ENCODE measurements around the gene PDE4B. TPM values are rescaled to one million over a fixed set of nuclear protein-coding genes. Genes with fewer than 3 reads are reported as not detected.

PDE4B gene
- total RNA-seq, 1 experiment from 2014 or later: not detected

DNA sequence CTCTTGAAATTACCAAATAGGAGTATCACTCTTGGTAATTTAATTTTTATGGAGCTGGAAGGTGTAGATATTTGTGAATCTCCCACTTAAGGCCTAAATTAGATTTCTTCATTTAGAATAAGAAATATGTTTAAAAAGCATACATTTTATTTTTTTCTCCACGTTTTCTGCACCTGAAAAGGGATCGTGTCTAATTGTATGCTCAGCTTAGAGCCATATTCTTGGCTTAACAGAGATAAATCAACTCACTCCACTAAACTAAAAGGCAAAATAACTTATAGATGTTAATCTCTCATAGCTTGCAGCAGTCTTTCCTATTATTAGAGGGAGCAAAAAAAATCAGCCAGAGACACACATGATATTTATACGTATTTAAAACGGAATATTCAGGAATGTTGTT, 404.4 kb downstream of the PDE4B start:
- no peaks in the 10 kb centered on the region for H3K36me3 Mint-ChIP-seq (ENCODE audit: insufficient read depth, unreplicated experiment)
- CTCF ChIA-PET: no interaction called here
- no peaks in the 10 kb centered on the region for H3K4me1 Mint-ChIP-seq (ENCODE audit: low read depth, unreplicated experiment)
- POLR2A ChIA-PET: no interaction called here
- H3K36me3 ChIP-seq (ENCODE audit: control insufficient read depth, insufficient read depth, low read length): no peaks in the 10 kb centered on the region
- H3K4me1 ChIP-seq: no peaks in the 10 kb centered on the region
- H3K9me3 ChIP-seq: no peaks in the 10 kb centered on the region
- no peak overlapping the region for H3K27ac Mint-ChIP-seq (ENCODE audit: unreplicated experiment)
- no TSS peak for BruUV-seq (replicated peaks)
- no peak overlapping the region for H3K4me3 Mint-ChIP-seq (ENCODE audit: unreplicated experiment)
- no peaks in the 10 kb centered on the region for H3K27me3 ChIP-seq (replicated peaks; ENCODE audit: control insufficient read depth, insufficient read depth, low read length)
- TF ChIP-seq, protein P1, sequence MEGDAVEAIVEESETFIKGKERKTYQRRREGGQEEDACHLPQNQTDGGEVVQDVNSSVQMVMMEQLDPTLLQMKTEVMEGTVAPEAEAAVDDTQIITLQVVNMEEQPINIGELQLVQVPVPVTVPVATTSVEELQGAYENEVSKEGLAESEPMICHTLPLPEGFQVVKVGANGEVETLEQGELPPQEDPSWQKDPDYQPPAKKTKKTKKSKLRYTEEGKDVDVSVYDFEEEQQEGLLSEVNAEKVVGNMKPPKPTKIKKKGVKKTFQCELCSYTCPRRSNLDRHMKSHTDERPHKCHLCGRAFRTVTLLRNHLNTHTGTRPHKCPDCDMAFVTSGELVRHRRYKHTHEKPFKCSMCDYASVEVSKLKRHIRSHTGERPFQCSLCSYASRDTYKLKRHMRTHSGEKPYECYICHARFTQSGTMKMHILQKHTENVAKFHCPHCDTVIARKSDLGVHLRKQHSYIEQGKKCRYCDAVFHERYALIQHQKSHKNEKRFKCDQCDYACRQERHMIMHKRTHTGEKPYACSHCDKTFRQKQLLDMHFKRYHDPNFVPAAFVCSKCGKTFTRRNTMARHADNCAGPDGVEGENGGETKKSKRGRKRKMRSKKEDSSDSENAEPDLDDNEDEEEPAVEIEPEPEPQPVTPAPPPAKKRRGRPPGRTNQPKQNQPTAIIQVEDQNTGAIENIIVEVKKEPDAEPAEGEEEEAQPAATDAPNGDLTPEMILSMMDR (IDR thresholded peaks at IDR 0.05; ENCODE audit: insufficient read depth in 1 of 2, low read depth in 1 of 2, low read length in 1 of 2, severe bottlenecking in 1 of 2, unreplicated experiment in 1 of 2): no peak
- no peak for DNase-seq
- H3K27me3 Mint-ChIP-seq (ENCODE audit: insufficient read depth, unreplicated experiment): no peaks in the 10 kb centered on the region
- H3K9me3 Mint-ChIP-seq (ENCODE audit: unreplicated experiment): no peaks in the 10 kb centered on the region
- intact Hi-C loops (cut with micrococcal nuclease; ENCODE audit: unreplicated experiment): no loop called here
- no peak overlapping the region for H3K4me3 ChIP-seq (ENCODE audit: low read depth, low read length)

DNA sequence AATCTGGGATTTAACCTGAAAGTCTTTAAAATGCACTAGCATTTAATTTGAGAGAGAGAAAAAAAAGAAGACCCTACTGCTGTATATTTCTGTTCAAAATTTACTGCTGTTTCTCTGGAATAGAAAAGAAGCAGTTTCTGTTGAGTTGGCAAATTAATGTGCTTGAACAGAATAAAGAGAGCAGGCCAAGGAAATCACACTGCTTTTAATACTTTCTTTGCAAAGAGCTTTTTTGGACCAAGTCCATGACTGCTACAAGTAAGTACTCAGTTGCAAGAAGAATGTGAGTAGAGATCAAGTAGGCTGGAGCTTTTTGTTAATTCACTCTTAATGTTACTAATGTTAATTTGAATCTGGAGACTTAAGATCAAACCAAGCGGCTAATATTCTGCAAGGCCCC, 405.1 kb downstream of the PDE4B start:
- no peak for DNase-seq
- CTCF ChIA-PET: no interaction called here
- Mint-ChIP-seq H3K27me3 (ENCODE audit: insufficient read depth, unreplicated experiment) (no peaks in the 10 kb centered on the region), H3K4me3 (ENCODE audit: unreplicated experiment) (no peak overlapping the region), H3K9me3 (ENCODE audit: unreplicated experiment) (no peaks in the 10 kb centered on the region), H3K4me1 (ENCODE audit: low read depth, unreplicated experiment) (no peaks in the 10 kb centered on the region), H3K36me3 (ENCODE audit: insufficient read depth, unreplicated experiment) (no peaks in the 10 kb centered on the region), H3K27ac (ENCODE audit: unreplicated experiment) (no peak overlapping the region)
- H3K9me3 ChIP-seq: no peaks in the 10 kb centered on the region
- H3K4me3 ChIP-seq (ENCODE audit: low read depth, low read length): no peak overlapping the region
- no peaks in the 10 kb centered on the region for H3K27me3 ChIP-seq (replicated peaks; ENCODE audit: control insufficient read depth, insufficient read depth, low read length)
- intact Hi-C loops (cut with micrococcal nuclease; ENCODE audit: unreplicated experiment): no loop called here
- no TSS peak for BruUV-seq (replicated peaks)
- TF ChIP-seq, protein P1 (IDR thresholded peaks at IDR 0.05; ENCODE audit: insufficient read depth in 1 of 2, low read depth in 1 of 2, low read length in 1 of 2, severe bottlenecking in 1 of 2, unreplicated experiment in 1 of 2): no peak
- H3K4me1 ChIP-seq: no peaks in the 10 kb centered on the region
- POLR2A ChIA-PET: no interaction called here
- H3K36me3 ChIP-seq (ENCODE audit: control insufficient read depth, insufficient read depth, low read length): no peaks in the 10 kb centered on the region

DNA sequence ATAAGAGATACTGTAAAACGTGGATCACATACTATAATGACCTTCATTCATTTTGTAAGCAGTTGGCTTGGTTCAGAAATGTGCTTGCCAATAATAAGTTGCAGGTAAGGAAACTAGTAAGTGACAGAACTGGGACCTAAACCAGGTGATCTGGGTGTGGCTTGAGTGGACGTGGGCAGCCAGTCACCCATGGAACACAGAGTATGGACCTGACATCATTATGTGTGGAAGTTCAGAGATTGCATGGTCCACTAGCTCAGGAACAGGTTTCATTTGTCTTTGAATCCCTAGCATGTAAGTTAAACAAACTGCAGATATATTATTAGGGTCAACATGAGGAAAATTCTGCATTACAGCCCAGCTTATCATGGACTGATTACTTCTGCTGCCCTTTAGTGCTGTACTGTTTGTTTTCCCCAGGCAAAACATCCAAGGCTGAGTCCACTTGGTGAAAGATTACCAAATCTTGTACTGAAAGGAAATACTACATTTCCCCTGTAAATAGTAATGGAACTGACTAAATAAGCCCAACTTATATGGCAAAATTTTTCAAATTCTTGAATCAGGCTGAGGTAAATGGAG, 414.0 kb downstream of the PDE4B start:
- no peaks in the 10 kb centered on the region for H3K36me3 Mint-ChIP-seq (ENCODE audit: insufficient read depth, unreplicated experiment)
- no peaks in the 10 kb centered on the region for H3K27me3 Mint-ChIP-seq (ENCODE audit: insufficient read depth, unreplicated experiment)
- TF ChIP-seq, protein P1 (IDR thresholded peaks at IDR 0.05; ENCODE audit: insufficient read depth in 1 of 2, low read depth in 1 of 2, low read length in 1 of 2, severe bottlenecking in 1 of 2, unreplicated experiment in 1 of 2): no peak
- H3K4me3 ChIP-seq (ENCODE audit: low read depth, low read length): no peak overlapping the region
- H3K27ac Mint-ChIP-seq (ENCODE audit: unreplicated experiment): no peak overlapping the region
- no peaks in the 10 kb centered on the region for H3K27me3 ChIP-seq (replicated peaks; ENCODE audit: control insufficient read depth, insufficient read depth, low read length)
- BruUV-seq (replicated peaks): no TSS peak
- no peak for DNase-seq
- no peak overlapping the region for H3K4me3 Mint-ChIP-seq (ENCODE audit: unreplicated experiment)
- peaks cover 9% of the 10 kb centered on the region for H3K9me3 Mint-ChIP-seq (ENCODE audit: unreplicated experiment)
- no peaks in the 10 kb centered on the region for H3K36me3 ChIP-seq (ENCODE audit: control insufficient read depth, insufficient read depth, low read length)
- POLR2A ChIA-PET: no interaction called here
- intact Hi-C loops (cut with micrococcal nuclease; ENCODE audit: unreplicated experiment): no loop called here
- H3K4me1 Mint-ChIP-seq (ENCODE audit: low read depth, unreplicated experiment): no peaks in the 10 kb centered on the region
- CTCF ChIA-PET: no interaction called here
- H3K4me1 ChIP-seq: no peaks in the 10 kb centered on the region
- no peaks in the 10 kb centered on the region for H3K9me3 ChIP-seq
